Activated gamma-delta T cell treated with Interleukin-2 at 50 U/mL for 16 hours (primary cell): ENCODE measurements around the gene GRID2.

Experiments used
- DNase-seq: peaks from one replicate; pipeline ENCODE4 v3.0.0-alpha.2; 2020

Gene GRID2

DNA sequence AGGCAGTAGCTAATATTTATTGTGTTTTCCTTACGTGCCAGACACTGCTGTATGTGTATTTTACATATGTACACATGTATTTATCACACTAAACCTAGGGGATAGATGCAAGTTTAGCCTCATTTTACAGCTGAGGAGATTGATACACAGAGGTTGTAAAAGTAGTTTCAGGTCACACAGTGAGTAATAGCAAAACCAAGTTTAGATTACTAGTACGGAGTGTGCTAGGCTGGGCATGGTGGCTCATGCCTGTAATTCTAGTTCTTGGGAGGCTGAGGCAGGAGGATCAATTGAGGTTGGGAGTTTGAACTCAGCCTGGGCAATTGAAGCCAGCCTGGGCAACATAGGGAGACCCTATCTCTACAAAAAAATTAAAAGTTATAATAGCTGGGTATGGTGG is 823.7 kb downstream of the GRID2 start:
- no peak for DNase-seq

DNA sequence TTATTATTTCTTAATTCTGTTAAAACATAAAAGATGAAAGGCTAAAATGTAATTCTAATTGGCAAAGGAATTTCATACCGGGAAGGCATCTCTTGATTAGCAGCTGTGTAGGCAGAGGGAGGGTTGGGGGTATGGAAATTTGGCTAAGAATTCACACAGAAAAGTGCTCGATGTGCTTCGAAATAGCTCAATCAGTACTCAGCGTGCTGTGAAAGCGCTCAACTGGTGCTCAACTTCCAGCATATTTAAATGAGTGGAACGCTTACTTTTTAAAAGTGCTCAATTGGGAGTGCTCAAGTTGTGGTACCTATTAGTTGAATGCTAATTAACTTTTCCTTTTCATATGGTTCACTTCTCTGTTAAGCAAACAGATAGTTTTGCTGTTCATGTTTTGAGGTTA is 828.9 kb downstream of the GRID2 start:
- no peak for DNase-seq

DNA sequence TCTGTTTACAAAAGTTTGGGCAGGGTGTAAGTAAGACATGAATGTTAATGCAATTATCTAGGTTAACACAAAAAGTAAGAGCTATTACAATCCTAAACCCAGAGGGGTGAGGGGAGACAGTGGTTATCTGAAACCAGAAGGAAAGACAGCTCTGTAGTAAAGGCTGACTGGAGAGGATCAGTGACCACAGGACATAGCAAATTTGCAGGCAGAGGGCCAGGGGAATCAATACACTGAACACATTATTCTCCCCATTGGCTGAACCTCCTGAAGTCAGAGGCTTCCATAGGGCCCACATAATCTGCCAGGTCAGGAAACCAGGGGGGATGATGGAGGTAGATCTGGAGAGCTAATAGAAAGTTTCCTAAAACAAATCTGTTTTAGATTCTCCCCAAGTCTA is 835.4 kb downstream of the GRID2 start:
- DNase-seq, result no peak

DNA sequence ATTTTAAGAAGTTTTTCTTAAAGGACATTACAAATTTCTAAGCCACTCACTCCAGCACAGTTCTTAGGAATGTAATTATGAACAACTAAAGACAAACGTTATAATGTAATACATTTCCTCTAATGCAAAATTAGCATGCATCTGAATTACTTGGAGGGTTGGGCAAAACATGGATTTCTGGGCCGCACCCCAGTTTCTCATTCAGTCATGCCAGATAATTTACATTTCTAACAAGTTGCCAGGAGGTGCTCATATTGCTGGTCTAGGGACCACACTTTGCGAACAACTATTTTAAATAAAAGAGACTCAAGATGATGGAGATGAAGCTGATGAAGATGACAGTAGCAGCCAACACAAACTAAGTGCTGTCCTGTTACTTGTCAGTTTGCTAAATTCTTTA is 840.1 kb downstream of the GRID2 start:
- no peak for DNase-seq

DNA sequence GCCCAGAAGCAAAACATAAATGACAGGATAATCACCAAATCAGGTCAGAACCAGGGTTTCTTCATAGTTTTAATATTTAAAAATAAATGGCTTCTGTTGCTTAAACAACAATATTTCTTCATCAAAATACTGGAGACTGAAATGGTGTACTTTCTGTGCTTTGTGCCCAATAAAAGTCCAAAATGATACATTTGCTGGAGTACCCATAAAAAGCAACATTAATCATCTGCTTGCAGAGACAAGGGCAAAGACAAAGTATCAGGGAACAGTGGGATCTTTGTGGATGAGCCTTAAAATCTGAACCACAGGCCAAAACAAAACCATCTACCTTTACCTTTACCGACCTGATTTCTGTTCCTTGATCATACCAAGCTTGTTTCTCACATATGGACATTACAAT is 840.9 kb downstream of the GRID2 start:
- no peak for DNase-seq

DNA sequence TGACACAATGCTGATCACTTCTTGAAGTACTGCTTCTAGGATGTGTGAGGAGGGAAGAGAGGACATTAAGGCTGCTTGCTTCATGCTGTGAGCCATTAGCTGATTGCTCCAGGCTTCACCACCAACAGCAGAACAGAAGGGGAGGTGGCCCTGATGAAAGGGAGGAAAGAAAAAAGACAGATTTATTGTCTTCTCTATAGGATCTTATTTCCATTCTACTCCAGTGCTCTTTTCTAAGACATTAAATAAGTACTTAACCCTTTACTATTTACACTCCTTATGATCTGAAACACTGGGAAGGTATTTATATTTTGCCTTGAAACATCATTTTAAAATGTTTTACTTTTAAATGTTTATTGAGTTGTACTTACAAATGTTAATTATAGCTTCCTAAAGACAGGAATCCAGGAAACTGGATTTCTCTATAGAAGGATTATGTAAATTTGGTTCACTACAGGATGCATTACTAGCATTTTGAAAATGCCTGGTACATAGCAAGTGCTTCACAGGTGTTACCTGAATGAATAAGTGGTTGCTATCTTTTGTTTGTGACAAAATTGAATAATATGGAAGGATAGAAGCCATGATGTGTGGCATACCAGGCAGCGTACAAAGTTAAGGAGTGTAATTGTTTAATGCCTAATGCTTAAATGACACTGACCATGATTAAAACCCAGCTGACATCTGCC is 843.9 kb downstream of the GRID2 start:
- DNase-seq, result no peak

DNA sequence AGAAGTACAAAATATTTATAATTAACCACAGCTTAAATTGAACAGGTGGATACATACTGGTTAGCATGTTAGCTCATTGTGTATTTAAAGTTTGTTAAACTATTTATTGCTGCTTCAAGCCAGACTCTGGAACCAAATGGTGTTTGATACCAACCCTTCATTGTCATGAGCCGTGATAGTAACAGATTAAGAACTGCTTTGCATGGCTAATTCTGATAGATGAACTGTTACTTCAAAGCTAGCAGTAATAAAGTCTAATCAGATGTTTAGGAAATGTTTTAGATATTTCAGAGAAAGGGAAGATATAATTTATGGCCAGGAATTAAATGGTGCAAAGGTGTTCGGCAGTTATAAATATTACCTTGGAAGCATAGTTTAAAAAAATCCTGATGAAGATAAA is 848.7 kb downstream of the GRID2 start:
- no peak for DNase-seq

DNA sequence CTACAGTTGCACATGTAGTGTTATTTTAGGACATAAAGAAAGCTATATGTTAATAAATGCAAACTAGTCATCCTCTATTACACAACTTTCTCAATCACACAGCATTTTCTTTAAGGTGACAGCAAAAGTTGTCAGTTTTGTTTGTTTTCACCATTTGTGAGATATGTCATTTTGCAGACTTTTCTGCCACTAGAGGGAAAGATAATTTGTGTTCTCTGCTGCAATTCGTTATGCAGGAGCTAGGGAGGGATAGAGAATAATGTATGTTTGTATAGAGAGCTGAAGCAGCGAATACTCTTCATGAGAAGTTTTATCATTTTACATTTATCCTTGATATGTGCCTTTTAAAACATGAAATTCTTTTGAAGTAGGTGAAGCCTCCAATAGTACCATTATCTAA is 854.2 kb downstream of the GRID2 start:
- DNase-seq, result no peak

DNA sequence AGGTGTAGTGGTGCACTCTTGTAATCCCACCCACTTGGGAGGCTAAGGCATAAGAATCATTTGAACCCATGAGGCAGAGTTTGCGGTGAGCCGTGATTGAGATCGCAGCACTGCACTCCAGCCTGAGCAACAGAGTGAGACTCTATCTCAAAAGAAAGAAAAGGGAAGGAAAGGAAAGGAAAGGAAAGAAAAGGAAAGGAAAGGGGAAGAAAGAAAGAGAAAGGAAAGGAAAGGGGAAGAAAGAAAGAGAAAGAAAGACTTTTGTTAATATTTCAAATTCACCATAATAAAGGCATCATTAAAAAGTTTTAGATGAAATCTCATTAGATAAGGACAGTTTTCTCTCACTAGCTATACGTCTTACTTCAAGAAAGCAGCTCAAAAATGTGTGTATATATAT is 864.3 kb downstream of the GRID2 start:
- DNase-seq, result no peak

DNA sequence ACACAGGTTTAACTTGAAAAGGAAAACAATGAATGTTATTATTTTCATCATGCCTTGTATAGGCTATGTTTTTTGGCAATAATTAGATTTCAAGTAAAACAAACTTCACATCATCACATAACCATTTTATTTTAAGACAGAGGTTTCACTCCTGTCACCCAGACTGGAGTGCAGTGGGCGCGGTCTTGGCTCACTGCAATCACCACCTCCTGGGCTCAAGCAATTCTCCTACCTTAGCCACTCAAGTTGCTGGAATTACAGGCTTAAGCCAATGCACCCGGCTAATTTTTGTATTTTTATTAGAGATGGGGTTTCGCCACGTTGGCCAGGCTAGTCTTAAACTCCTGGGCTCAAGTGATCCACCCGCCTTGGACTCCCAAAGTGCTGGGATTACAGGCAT is 866.2 kb downstream of the GRID2 start:
- no peak for DNase-seq

DNA sequence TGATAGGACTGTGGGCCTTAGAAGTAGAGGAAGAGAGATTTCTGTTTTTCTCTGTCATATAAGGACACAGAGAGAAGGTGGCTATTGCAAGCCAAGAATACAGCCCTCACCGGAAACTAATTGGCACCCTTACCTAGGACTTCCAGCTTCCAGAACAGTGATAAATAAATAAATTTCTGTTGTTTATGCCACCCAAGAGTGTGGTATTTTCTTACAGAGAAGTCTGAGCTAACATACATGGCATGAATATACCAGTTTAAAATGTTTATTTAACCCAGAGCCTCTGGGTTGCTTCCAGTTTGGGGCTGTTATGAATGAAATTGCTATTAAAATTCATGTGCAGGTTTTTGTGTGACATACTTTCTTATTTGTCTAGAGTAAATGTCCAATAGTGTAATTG is 870.8 kb downstream of the GRID2 start:
- DNase-seq, result no peak

DNA sequence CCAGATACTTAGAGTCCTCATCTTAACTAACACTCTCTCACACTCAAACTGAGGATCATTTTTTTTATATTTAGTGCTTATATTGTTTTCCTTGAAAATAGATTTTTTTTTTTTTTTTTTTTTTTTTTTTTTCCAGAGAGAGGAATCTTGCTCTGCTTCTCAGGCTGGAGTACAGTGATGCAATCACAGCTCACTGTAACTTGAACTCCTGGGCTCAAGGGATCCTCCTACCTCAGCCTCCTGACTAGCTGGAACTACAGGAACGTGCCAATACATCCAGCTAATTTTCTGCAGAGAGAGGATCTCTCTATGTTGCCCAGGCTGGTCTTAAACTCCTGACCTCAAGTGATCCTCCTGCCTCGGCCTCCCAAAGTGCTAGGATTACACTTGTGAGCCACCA is 874.5 kb downstream of the GRID2 start:
- DNase-seq, result no peak

DNA sequence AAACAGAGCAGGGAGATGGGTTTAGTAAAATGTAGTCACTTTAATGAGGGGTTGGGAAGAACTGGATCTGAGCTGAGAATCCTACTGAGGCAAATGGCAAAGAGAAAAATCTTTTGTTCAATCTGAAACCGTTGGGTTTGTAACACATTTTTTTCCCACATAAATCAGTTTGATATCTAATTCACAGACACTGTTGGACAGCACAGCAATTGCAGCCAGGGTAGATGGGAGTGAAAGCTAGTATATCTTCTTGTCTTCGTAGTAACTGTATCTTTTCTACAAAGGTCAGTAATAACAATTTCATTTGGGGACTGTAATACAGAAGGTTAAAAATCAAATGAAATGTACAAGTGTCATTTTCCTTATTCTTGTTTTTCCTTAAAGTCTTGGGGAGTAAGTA is 875.3 kb downstream of the GRID2 start:
- DNase-seq, result no peak

DNA sequence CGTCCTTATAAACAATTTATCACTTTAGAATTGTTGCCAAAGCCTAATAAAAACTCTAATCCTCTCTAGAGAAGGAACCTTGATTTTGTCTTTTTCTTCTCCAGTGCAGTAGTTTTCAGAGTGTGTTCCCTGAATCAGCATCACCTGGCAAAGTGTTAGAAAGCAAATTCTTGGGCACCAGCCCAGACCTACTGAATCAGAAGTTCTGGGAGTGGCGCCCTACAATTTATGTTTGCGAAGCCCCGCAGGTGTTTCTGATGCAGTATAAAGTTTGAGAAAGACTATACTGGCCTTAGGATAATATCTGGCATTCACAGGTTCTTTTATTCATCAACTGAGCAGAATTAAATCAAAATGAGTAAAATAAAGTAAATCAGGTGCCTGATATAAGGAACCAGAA is 879.0 kb downstream of the GRID2 start:
- no peak for DNase-seq

DNA sequence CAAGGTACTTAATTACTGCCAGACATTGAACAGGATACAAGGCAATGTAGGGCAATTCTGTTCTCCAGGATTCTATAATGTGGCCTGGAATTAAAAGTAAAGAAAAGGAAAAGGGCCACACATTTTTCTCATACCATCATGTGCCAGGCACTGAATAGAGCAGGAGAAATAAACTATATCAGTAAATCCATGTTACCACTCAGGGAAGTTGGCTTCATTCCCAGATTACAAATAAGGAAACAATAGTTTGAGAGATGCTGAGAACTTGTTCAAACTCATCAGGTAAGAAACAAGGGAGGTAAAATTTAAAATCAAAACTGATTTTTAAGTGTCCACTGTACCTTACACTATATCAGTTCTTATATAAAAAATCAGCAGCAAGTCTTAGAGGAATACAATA is 879.8 kb downstream of the GRID2 start:
- no peak for DNase-seq

DNA sequence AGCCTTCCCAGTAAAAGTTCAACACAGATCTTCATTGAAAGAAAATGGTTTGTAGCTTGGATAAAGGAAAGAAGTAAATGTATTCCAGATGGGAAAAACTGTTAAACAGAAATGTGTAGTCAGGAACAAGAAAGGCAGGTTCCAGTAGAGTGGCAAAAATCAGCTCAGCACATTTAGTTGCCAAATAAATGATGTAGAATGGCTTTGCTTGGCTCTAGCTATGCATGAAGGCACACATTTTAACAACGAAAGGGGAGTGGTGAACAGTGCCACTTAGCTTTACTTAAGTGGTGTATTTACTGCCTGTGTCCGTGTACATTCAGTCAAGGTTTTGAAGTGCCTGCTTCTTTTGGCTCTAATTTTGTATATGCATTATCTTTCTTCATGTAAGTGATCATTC is 880.3 kb downstream of the GRID2 start:
- DNase-seq, result no peak

DNA sequence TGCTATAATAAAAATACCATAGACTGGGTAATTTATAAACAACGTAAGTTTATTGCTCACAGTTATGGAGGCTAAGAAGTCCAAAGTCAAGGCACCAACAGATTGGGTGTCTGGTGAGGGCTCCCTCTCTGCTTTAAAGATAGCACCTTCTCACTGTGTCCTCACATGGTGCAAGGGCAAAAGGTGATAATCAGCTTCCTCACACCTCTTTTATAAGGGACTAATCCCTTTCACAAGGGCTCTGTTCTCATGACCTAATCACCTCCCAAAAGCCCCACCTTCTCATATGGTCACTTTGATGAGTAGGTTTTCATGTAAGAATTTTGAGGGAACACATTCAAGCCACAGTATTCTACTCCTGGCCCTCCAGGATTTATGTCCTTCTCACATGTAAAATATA is 883.1 kb downstream of the GRID2 start:
- no peak for DNase-seq

DNA sequence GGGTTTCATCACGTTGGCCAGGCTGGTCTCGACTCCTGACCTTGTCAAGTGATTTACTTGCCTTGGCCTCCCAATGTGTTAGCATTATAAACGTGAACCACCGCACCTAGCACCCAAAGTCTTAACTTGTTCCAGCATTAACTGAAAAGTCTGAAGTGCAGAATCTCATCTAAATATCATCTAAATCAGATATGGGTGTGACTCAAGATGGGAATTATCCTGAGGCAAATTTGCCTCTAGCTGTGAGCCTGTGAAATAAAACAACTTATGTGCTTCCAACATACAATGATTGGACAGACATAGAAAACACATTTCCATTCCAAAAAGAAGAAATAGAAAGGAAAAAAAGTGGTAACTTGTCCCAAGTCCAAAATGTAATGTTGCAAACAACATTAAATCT is 883.7 kb downstream of the GRID2 start:
- DNase-seq, result no peak

DNA sequence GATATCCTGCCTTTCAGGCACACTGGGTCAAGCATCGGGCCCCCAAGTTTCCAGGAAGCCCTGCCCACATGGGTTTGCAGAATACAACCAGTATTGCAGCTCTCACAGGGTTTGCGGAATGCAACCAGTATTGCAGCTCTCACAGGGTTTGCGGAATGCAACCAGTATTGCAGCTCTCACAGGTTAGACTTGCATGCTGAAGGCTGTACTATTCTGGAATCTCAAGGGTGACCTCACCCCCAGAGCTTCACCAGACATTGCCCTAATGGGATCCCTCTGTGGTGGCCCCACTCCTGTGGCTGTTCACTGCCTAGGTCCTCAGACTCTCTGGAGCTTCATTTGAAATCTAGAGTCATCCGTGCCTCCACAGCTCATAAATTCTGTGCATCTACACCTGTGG is 884.1 kb downstream of the GRID2 start:
- no peak for DNase-seq

DNA sequence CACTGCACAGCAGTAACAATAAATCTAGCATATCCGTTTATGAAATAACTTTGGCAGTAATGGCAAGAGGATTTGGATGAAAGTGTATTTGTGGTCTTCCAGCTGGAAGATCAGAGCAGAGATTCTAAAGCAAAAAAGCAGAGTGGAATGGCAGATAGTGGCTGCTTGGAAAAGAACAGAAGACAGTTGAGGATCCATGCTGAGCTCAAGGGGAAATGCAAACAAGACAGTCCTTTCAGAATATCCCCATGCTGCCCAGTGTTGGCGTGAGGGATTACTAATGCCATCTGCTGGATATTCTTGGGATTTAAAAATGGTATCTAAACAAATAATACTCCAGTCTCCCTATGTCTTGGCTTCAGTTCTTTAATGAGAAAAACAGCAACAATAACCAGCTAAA is 895.7 kb downstream of the GRID2 start:
- no peak for DNase-seq

DNA sequence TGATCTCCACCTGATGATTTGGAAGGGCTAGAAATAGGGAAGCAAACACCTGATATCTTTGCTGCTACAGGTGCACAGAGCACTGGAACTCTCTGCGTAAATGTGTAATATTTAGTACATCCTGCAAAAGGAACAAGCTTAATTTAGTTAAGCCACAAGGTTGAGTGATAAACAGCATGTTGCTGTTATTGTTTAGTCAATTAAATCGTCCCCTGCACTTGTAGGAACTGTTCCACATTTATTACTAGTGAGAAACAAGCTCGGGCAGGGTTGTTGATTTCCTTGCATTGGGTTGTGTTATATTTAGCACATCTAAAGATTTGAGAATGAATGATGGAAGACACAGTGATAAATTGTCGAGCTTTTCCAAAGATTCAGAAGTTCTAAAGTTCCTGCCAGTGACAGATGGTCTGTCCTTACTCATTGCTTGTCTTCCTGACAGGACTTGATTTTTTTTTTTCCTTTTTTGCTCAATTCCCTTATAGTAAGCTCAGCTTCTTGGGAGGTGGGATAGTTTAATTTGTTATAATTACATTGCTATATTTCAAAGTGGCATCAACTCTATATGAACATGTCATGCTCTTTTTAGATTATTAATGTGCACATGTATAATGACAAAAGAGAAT is 897.8 kb downstream of the GRID2 start:
- DNase-seq, result no peak

DNA sequence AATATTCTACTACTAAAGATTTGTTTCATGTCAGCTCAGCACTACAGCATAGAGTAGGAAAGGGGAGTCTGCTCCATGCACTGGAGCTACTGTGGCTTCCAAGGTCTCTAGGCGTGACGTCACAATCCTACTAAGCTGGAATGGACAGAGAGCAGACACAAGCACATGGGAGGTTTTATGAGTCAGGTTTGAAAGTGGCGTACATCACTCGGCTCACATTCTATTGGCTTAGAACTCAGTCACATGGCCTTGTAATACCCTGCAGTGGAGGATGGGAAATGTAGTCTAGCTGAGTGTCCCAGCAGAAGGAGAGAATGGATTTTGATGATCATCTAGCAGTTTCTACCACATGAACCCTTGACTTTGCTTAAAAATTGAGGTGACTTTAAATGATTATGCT is 899.9 kb downstream of the GRID2 start:
- no peak for DNase-seq

DNA sequence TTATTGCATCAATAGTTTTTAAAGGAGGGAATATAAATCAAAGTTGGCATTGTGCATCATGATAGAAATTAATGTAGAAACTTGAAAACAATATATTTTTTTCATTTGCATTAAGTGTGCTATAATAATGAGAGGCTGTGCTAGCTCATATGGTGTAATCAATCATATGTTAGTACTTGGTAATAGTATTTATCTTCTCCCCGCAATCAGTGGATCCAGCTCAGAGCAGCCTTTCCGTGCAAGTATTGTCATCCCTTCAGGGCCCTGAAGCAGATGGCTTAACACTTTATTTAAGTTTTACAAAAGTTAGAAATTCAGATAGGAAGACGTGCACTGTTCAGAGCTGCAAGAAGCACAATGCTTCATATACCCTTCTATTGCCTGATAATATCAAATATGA is 908.5 kb downstream of the GRID2 start:
- no peak for DNase-seq

DNA sequence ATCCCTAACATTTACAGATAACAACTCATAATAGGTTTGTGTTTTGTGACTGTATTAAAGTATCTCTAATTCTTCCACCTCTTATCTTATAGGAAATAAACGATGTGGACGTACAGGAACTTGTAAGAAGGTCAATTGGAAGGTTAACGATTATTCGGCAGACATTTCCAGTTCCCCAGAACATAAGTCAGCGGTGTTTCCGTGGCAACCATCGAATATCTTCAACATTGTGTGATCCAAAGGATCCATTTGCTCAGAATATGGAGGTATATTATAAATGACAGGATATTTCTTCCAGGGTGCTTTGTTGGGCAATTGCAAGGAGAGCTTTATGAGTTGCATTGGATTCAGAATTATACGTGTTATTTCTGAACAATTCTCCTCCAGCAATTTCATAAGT is 912.9 kb downstream of the GRID2 start:
- no peak for DNase-seq

DNA sequence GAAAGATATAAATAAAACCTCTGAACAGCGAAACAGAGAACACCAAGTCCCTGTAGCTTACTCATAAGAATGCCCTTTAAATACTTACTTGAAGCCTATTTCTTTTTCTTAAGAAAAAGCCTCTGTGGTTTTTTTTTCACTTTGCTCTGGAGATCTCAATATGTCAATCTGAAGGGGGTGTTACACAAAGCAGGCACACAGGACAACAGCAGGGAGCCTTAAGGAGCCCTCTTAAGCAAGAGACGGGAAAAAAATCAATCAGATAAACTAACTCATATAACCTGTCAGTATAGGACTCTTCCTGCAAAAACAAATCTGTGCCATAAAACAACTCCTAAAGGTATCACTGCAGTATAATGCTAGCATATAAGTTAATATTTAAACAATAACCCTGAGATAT is 913.7 kb downstream of the GRID2 start:
- DNase-seq, result no peak
